GM12878 (cell line): ENCODE measurements around the gene EFCC1. TPM values are rescaled to one million over a fixed set of nuclear protein-coding genes. Genes with fewer than 3 reads are reported as not detected.

Source experiments
- ATAC-seq: fragments of 200-7000 bp; cut with Tn5 transposase; 3 replicates; pipeline ENCODE4 v1.9.1; 2020; ENCODE audit warnings: mild to moderate bottlenecking, moderate library complexity
- BruUV-seq: library from RNA; stranded (reverse); fragments of 400-500 nt; replicated peaks from 2 replicates; lab custom pipeline; 2021; lab: Mats Ljungman, UMichigan
- CTCF ChIA-PET: fragments of 300-600 bp; sonication (Branson Sonifier 250); formaldehyde crosslinking; extraction: SDS; loops from one replicate; lab custom pipeline; 2021; ENCODE audit warnings: inconsistent platforms; lab: Yijun Ruan, JAX
- POLR2A ChIA-PET: fragments of 350-600 bp; formaldehyde crosslinking; extraction: SDS; loops from one replicate; lab custom pipeline; 2021; ENCODE audit warnings: inconsistent platforms; lab: Charles Lee
- RAD21 ChIA-PET: fragments of 300-600 bp; sonication (Branson Sonifier 250); formaldehyde crosslinking; loops from one replicate; lab custom pipeline; 2023; ENCODE audit warnings: antibody characterized with exemption; ENCODE audit not compliant: unreplicated experiment; lab: Charles Lee
- SMC1A ChIA-PET: fragments of 300-600 bp; sonication (Branson Sonifier 250); formaldehyde crosslinking; loops from one replicate; lab custom pipeline; 2023; ENCODE audit not compliant: unreplicated experiment, uncharacterized antibody; lab: Charles Lee
- DNase-seq: peaks from one replicate; pipeline ENCODE4 v3.0.0-alpha.2; 2011; ENCODE audit warnings: low read depth, low spot score
- FAIRE-seq: peaks from 3 replicates; lab custom pipeline; 2011; peaks lifted over from hg19 to GRCh38; lab: Jason Lieb, UNC
- H2AFZ ChIP-seq: 2 replicates; pipeline ENCODE4 v1.6.0; 2011; ENCODE audit warnings: low read depth, low read length, control low read depth; ENCODE audit not compliant: control insufficient read depth
- H3K27ac ChIP-seq: 2 replicates; pipeline ENCODE4 v1.5.1; 2011; ENCODE audit warnings: control low read depth; ENCODE audit not compliant: control insufficient read depth, insufficient read depth
- H3K27me3 ChIP-seq, 2 experiments: replicated peaks in 1 of 2; 2 replicates each; pipeline versions ENCODE4 v1.6.0 to v1.6.1; 2011; ENCODE audit warnings: low read length in 1 of 2; ENCODE audit not compliant: control insufficient read depth in 2 of 2, insufficient read depth in 2 of 2
- H3K36me3 ChIP-seq, 2 experiments: 2 replicates each; pipeline ENCODE4 v1.5.1; 2011; ENCODE audit warnings: low read length in 1 of 2; ENCODE audit not compliant: control insufficient read depth in 2 of 2, insufficient read depth in 2 of 2
- H3K4me1 ChIP-seq: 2 replicates; pipeline ENCODE4 v1.6.1; 2011; ENCODE audit warnings: mild to moderate bottlenecking, low read length, moderate library complexity, mixed read lengths; ENCODE audit not compliant: control insufficient read depth, insufficient read depth
- H3K4me2 ChIP-seq: 2 replicates; pipeline ENCODE4 v1.6.0; 2011; ENCODE audit warnings: control low read depth; ENCODE audit not compliant: control insufficient read depth, insufficient read depth
- H3K4me3 ChIP-seq: fragments of 200-600 bp; sonication (generic); 2 replicates; pipeline ENCODE4 v1.5.1; 2016
- H3K79me2 ChIP-seq: 2 replicates; pipeline ENCODE4 v1.6.0; 2011; ENCODE audit warnings: low read length; ENCODE audit not compliant: control insufficient read depth, insufficient read depth
- H3K9ac ChIP-seq: 2 replicates; pipeline ENCODE4 v1.8.0; 2011; ENCODE audit warnings: low read length, control low read depth, mixed read lengths; ENCODE audit not compliant: control insufficient read depth, insufficient read depth
- H3K9me3 ChIP-seq: replicated peaks from 3 replicates; pipeline ENCODE4 v1.5.1; 2011; ENCODE audit warnings: mild to moderate bottlenecking, low read length; ENCODE audit not compliant: control insufficient read depth, insufficient read depth
- H4K20me1 ChIP-seq: 2 replicates; pipeline ENCODE4 v1.6.0; 2011; ENCODE audit not compliant: control insufficient read depth, insufficient read depth
- MEF2A ChIP-seq: IDR thresholded peaks from 2 replicates; pipeline ENCODE4 v1.6.1; 2011; ENCODE audit warnings: low read depth, mild to moderate bottlenecking, low read length, moderate library complexity; ENCODE audit not compliant: insufficient read depth
- POLR2AphosphoS5 ChIP-seq: IDR thresholded peaks from 2 replicates; pipeline ENCODE4 v1.6.1; 2011; ENCODE audit warnings: mild to moderate bottlenecking, low read length, inconsistent platforms
- RAD21 ChIP-seq: IDR thresholded peaks from 2 replicates; pipeline ENCODE4 v1.6.1; 2011; ENCODE audit warnings: mild to moderate bottlenecking, low read depth, low read length, moderate library complexity; ENCODE audit not compliant: insufficient read depth
- RAD51 ChIP-seq: fragments of 450-650 bp; IDR thresholded peaks from 2 replicates; pipeline ENCODE4 v1.6.1; 2016; ENCODE audit warnings: moderate library complexity, mild to moderate bottlenecking, inconsistent platforms
- SMC3 ChIP-seq: IDR thresholded peaks from 2 replicates; pipeline ENCODE4 v1.6.1; 2011; ENCODE audit warnings: low read length, improper control_type of control experiment, borderline replicate concordance
- STAT1 ChIP-seq: fragments of 450-650 bp; conservative IDR thresholded peaks from 2 replicates; pipeline ENCODE4 v1.6.1; 2014; ENCODE audit warnings: antibody characterized with exemption, mild to moderate bottlenecking
- SUZ12 ChIP-seq: fragments of 200-600 bp; sonication (generic); IDR thresholded peaks from one replicate; pipeline ENCODE4 v1.6.1; 2018; ENCODE audit warnings: antibody characterized with exemption, mild to moderate bottlenecking; ENCODE audit not compliant: unreplicated experiment
- WGBS: methylation state at CpG from one replicate; pipeline ENCODE4 v1.1.6; 2016; ENCODE audit warnings: low lambda C conversion rate; ENCODE audit not compliant: insufficient replicate concordance, insufficient coverage; ENCODE audit errors: missing lambda C conversion rate; 5-methylcytosine and 5-hydroxymethylcytosine counted together
- in situ Hi-C: fragments of 300-500 bp; cut with MboI; formaldehyde crosslinking; loops from 9 replicates; pipeline ENCODE4 v1.14.3; 2018; ENCODE audit warnings: mixed read lengths
- intact Hi-C: fragments of 100-400 bp; cut with micrococcal nuclease; formaldehyde crosslinking; loops from one replicate; pipeline ENCODE4 v1.14.2; 2022; ENCODE audit not compliant: unreplicated experiment
- polyA plus RNA-seq, 11 experiments: library from polyadenylated mRNA; depleted of rRNA in 4 of 11; unstranded in 6 of 11; stranded (reverse) in 5 of 11; fragments of >200 nt; fragmentation: Nextera tagmentation in 4 of 11; fragmentation: Illumina TruSeq in 1 of 11; extraction: Ambion mirVana in 4 of 11; extraction: Trizol in 1 of 11; gene quantifications; 1 replicate in 1 of 11; 2 replicates in 10 of 11; pipeline versions ENCODE4 v1.2.1 to v1.2.3, GENCODE V29; 2011 to 2016; ENCODE audit warnings: inconsistent platforms in 2 of 11, missing spikeins in 2 of 11, low read depth in 1 of 11
- total RNA-seq, 4 experiments: library from RNA; depleted of rRNA in 3 of 4; stranded (reverse); fragments of >200 nt in 3 of 4; fragmentation: Illumina TruSeq in 1 of 4; extraction: Trizol in 1 of 4; gene quantifications; 2 replicates each; pipeline versions ENCODE4 v1.2.1 to v1.2.3, GENCODE V29; 2013 to 2021
- TF ChIP-seq, protein P1 (sequence below): IDR thresholded peaks from 2 replicates; pipeline ENCODE4 v1.6.1; 2012; ENCODE audit warnings: low read length, inconsistent platforms

Gene EFCC1
- total and polyA plus RNA-seq, 10 of the 15 experiments (the other 5 are each of a cell fraction or from before 2014, with no cell fraction given) = not detected

DNA sequence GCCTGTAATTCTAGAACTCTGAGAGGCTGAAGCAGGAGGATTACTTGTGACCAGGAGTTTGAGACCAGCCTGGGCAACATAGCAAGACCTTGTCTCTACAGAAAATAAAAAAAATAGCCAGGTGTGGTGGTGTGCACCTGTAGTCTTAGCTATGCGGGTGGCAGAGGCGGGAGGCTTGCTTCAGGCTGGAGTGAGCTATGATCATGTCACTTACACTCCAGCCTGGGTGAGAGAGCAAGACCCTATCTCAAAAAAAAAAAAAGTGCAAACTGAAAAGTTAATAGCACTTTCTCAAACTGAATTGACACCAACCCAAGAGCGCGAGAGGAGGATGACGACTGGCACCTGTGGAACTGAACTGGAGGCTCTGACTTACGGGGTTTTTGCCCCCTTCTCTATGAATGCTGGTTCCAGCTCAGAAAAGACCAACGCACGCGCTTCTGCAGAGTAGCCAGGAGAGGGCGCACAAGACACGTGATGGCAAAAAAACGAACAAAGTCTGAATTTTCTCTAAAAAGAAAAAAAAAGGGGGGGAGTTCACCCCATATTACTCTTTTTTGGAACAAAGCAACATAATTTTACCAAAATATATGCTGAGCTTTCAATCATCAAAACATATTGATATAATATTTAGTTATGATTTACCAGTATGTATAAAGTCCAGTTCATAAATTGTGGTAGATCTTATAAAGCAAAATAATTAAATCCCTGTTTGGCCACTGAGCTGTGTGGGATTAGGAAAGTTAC is 30.9 kb upstream of the EFCC1 start (continued):
- TF ChIP-seq SMC3 (peak; percentile 84), RAD51 (peak; percentile 25; the same call in 1 of the 2 replicates), RAD21 (peak; percentile 94), MEF2A (0 out of 2 replicates have a peak, but pooled peaks have one; percentile 19)
- TF ChIP-seq, protein P1, sequence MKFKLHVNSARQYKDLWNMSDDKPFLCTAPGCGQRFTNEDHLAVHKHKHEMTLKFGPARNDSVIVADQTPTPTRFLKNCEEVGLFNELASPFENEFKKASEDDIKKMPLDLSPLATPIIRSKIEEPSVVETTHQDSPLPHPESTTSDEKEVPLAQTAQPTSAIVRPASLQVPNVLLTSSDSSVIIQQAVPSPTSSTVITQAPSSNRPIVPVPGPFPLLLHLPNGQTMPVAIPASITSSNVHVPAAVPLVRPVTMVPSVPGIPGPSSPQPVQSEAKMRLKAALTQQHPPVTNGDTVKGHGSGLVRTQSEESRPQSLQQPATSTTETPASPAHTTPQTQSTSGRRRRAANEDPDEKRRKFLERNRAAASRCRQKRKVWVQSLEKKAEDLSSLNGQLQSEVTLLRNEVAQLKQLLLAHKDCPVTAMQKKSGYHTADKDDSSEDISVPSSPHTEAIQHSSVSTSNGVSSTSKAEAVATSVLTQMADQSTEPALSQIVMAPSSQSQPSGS = no peak

DNA sequence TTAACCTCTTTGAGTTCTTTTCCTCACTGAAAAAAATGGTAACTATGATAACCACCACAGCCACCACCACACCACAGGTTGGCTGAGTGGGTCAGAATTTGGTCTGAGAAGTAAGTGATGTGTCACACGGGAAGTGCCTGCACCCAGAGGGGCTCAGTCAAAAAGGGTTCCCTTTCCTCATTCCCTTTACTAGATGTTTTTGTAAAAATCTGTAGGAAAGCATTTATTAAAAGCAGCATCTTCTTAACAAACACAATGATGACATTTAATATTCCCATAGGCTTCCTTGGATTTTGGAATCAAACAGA is 30.4 kb upstream of the EFCC1 start:
- no peak for DNase-seq

More for the DNA sequence above, 30.4 kb upstream of the EFCC1 start:
- ChIA-PET CTCF (interaction anchor here (0.8 to 3.8 kb wide), 56 partner anchors 11 to 531 kb away, joined by 3 to 120 read pairs (median 6); partner anchors contain the start of genes ACAD9, CFAP92, COPG1 and ISY1), POLR2A (interaction anchor here (0.8 to 1.4 kb wide), 2 partner anchors 276 to 413 kb away, joined by 3 to 4 read pairs; no protein-coding TSS in a partner anchor), RAD21 (interaction anchor here (0.7 to 3.1 kb wide), 16 partner anchors 11 to 491 kb away, joined by 3 to 50 read pairs (median 6); partner anchors contain the start of gene COPG1), SMC1A (interaction anchor here (0.7 to 4.0 kb wide), 23 partner anchors 20 to 413 kb away, joined by 3 to 53 read pairs (median 4); partner anchors contain the start of genes ACAD9 and COPG1)
- intact Hi-C loops (loop anchor here (1.0 kb wide), 3 partner anchors 83 to 275 kb away; partner anchors contain the start of gene ISY1), in situ Hi-C loops (loop anchor here (5.0 kb wide), 1 partner anchor 277 kb away; the partner anchor contains the start of gene COPG1)
- FAIRE-seq (no peak), ATAC-seq (peak; percentile 27; the same call in 1 of the 3 replicates)
- no TSS peak for BruUV-seq
- Histone ChIP-seq H3K4me3 (no peak overlapping the region), H3K36me3 (no peaks in the 10 kb centered on the region), H3K27me3 (peaks cover 0 to 2% of the 10 kb centered on the region in 2 experiments; a peak in 1 of 4 replicates), H3K79me2 (no peaks in the 10 kb centered on the region), H3K9me3 (no peaks in the 10 kb centered on the region), H3K27ac (no peak overlapping the region), H3K4me1 (no peaks in the 10 kb centered on the region), H3K4me2 (no peak overlapping the region), H4K20me1 (no peaks in the 10 kb centered on the region), H3K9ac (no peak overlapping the region), H2AFZ (no peak overlapping the region)
- no peak for TF ChIP-seq POLR2AphosphoS5
- no peak for TF ChIP-seq SUZ12
- no peak for TF ChIP-seq STAT1
- WGBS = 0% methylated on average over 1 of the region's 1 CpG
